IPS DF 4.7 (cell line): ENCODE data around the gene MPDU1.
"Not testable (repeated sequence)": the region's sequence is repeated elsewhere in the genome, so short reads cannot be mapped to it uniquely, and the experiment has no call there.

ENCODE experiments used
- DNase-seq: peaks from one replicate; pipeline ENCODE4 v3.0.0-alpha.2; 2013; ENCODE audit warnings: low spot score; ENCODE audit errors: extremely low read depth

The MPDU1 gene

DNA sequence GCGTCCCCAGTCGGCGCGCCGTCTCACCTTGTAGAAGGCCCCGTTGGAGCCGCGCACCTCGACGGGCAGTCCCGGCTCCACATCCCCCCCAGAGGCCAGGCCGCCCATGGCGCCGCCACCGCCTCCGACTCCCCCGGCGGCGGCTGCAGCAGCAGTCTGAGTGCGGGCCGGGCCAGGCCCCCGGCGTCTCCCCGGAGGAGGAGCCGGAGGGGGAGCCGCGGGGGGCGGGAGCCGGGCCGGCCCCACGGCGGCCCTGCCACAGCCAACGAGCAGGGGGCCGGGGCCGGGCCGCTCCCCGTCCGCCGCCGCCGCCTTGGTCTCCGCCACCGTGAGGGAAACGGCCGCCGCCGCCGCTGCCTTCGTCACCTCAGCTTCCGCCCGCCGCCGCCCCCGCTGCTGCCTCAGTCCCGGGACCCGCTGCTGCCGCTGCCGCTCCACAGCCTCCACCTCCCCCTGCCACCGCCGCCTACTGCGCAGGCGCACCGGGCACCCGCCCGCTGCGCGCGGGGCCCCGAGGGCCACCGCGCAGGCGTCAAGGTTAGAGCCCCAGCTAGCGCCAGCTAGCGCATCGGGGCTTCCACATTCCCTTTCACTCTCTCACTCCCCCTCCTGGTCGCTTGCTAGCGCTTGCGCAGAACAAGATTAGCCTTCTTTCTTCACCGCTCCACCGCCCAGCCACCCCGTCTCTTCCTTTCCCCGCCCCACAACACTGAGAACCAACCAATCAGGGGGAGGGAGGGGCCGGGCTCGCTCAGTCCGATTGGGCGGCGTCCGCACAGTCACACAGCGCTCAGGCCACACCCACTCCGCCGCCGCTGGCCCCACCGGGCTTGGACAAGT is 31.0 kb downstream of the MPDU1 start, which contains the start of gene FXR2:
TSS of gene FXR2 (minus strand) at position 473 of the 840 bp plus-strand sequence. CDS start at position 108, 365 bp downstream.
- DNase-seq, result peak; percentile 98

GRCh38 chr17:7615265-7615747 is 31.7 kb downstream of the MPDU1 start:
- DNase-seq, result no peak

DNA sequence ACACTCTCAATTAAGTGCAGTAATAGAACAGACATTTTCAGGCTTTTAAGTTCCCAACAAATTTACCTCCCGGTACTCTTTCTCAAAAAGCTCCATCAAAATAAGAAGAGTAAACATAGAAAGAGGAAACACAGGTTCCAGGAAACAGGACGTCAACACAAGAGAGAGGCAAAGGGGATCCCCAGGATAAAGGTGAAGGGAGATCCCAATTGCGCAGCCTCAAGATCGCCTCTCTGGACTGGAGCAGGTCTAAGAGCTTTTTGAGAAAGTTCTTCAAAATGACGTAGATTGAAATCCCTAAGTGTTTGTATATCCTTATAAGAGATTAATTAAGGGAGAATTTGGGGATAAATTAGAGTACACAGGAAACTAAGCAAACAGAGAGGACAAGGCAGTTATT is 35.0 kb downstream of the MPDU1 start:
- no peak for DNase-seq

- no peak for DNase-seq
Measured at GRCh38 chr17:7620835-7621234, 37.2 kb downstream of the MPDU1 start.

DNA sequence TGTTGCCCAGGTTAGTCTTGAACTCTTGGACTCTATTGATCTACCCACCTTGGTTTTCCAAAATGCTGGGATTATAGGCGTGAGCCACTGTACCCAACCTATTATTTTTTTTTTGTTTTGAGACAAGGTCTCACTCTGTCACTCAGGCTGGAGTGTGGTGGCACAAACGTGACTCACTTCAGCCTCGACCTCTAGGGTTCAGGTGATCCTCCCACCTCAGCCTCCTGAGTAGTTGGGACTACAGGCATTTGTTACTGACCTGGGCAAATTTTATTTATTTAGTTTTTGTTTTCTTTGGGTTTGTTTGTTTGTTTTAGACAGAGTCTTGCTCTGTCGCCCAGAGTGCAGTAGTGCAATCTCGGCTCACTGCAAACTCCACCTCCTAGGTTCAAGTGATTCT is 40.0 kb downstream of the MPDU1 start:
- no peak for DNase-seq

GRCh38 chr17:7625749-7626148 is 42.1 kb downstream of the MPDU1 start:
- DNase-seq, result not testable (repeated sequence)

DNA sequence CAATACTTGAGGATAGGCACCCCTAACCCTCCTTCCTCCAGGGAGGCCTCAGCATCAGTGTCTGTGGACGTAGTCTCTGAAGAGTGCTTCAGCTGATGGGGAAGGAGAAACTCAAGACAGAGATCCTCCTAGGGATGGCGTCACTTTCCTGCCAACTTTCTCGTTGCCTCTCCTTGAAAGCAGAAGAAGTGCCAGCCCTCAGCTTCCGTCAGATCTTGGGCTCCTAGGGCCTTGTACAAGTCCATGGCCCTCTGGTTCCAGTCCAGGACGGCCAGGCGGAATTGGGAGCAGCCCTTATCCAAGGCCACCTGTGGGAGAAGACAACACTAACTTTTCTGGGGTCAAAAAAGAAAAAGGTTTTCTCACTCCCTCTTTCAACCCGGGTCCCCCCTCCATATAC is 42.7 kb downstream of the MPDU1 start:
- no peak for DNase-seq

GRCh38 chr17:7626956-7627249 is 43.3 kb downstream of the MPDU1 start:
- DNase-seq, result no peak

DNA sequence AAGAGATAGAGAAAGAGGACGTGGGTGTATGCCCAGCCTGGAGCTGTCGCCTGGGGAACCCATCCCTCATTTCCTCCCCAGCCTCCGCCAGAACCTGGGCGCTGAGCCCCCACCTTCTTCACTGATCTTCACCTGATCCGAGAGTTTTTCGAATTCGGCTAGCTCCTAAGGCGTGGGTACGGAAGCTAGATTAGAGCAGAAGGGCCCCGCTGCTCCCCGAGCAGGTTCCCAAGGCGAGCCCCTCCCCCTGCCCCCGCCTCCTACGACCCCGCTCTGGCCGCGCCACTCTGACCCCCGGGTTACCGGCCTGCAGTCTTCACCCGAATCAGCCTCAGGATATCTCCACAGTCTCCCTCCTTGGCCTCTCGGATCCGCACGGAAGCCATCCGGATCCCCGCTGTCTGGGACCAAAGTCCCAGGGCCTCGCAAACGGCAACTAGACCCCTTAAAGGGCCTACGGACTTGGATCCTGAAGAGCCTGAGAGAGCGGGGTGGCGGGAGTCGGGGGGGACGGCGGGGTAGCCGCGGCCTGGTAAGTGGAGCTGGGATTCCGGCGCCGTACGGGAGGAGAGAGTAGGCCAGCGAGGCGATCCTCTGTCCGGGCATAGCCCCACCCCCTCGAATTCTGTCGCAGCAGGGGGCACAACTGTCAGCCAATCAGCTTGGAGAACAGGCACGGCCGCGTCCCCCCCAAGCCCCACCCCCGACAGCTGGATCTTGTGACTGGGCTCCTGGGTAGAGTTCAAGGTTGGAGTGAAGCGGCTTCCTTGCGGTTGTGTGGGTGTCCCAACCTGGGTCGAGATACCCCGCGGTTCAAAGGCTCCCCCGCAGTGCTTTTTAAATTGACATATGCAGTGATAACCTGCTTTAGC is 43.8 kb downstream of the MPDU1 start, which contains the start of gene SAT2:
TSS of gene SAT2 (minus strand) at position 572 of the 872 bp plus-strand sequence. CDS start at position 386, 186 bp downstream.
- DNase-seq, result peak; percentile 89

DNA sequence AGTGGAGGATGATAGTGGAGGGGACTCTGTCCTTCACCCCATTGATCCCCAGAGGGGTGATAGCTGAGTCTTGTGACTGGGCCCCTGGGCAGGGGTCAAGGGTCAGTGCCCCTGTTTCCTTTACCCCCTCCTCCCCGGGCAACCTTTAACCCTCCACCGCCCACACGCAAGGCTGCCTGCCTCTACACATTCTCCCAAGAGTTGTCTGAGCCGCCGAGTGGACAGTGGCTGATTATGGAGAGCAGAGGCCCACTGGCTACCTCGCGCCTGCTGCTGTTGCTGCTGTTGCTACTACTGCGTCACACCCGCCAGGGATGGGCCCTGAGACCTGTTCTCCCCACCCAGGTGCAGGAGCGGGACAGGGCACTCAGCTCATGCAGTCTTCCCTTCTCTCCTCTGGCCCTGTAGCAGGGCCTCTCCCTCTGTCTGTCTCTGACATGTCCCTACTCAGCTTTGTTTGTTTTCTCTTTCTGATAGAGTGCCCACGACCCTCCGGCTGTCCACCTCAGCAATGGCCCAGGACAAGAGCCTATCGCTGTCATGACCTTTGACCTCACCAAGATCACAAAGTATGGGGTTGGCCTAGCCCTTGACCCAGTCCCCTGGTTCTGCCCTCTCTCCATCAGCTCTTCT is 46.4 kb downstream of the MPDU1 start, which contains the start of gene SHBG:
TSS of gene SHBG (plus strand) at position 197 of the 633 bp plus-strand sequence. CDS start at position 235, 38 bp downstream.
- no peak for DNase-seq

DNA sequence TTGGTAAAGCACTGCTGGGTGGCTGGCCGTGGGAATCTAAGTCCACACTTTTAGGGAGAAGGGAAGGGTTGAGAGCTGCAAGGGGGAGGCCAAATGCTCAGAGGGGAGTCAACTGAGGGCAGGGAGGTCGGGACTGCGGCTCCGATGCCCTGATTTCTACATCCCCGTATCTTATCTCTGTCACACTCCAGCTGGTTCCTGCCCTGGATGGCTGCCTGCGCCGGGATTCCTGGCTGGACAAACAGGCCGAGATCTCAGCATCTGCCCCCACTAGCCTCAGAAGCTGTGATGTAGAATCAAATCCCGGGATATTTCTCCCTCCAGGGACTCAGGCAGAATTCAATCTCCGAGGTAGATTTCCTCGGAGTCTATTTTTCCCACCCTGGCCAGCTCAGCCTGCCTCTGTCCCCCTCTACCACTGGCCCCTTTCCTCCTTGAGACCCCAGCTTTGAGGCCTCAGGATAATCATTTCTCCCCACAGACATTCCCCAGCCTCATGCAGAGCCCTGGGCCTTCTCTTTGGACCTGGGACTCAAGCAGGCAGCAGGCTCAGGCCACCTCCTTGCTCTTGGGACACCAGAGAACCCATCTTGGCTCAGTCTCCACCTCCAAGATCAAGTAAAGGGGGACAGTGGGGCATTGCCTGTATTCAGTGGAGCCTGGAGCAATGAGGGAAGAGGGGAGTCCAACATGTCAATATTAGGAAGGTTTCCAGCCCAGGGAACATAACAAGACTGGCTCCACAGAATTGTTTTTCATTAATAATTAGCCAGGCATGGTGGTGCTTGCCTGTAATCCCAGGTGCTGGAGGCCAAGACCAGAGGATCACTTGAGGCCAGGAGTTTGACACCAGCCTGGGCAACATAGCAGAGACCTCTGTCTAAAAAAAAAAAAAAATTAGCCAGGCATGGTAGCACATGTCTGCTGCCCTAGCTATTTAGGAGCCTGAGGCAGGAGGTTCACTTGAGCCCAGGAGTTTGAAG is 48.0 kb downstream of the MPDU1 start:
- no peak for DNase-seq

- DNase-seq, result no peak
Measured at GRCh38 chr17:7632492-7632894, 48.8 kb downstream of the MPDU1 start.

- DNase-seq, result no peak
Measured at GRCh38 chr17:7633093-7633492, 49.4 kb downstream of the MPDU1 start.

- DNase-seq, result no peak
Measured at GRCh38 chr17:7634384-7634783, 50.7 kb downstream of the MPDU1 start.

GRCh38 chr17:7636163-7636562 is 52.5 kb downstream of the MPDU1 start:
- DNase-seq, result no peak
